Epithelial cell of prostate (primary cell): Measurements from ENCODE around the gene ADGRD1.

Experiments used
- DNase-seq: peaks from one replicate; pipeline ENCODE4 v3.0.0-alpha.2; 2011; ENCODE audit warnings: low read depth, low spot score
- H3K27ac ChIP-seq: fragments of 450-650 bp; 2 replicates; pipeline ENCODE4 v1.5.1; 2017; ENCODE audit warnings: mild to moderate bottlenecking

The ADGRD1 gene

GRCh38 chr12:131035245-131035681 is 81.6 kb downstream of the ADGRD1 start:
- no peak for DNase-seq
- H3K27ac ChIP-seq, result no peak overlapping the region

- no peak for DNase-seq
- no peak overlapping the region for H3K27ac ChIP-seq
Measured at GRCh38 chr12:131038159-131038558, 84.5 kb downstream of the ADGRD1 start.

- H3K27ac ChIP-seq, result no peak overlapping the region
- DNase-seq, result no peak
Measured at GRCh38 chr12:131038961-131039950, 85.5 kb downstream of the ADGRD1 start.

GRCh38 chr12:131040491-131040890 is 86.8 kb downstream of the ADGRD1 start:
- no peak for DNase-seq

GRCh38 chr12:131041216-131041967 is 87.7 kb downstream of the ADGRD1 start:
- H3K27ac ChIP-seq, result no peak overlapping the region
- DNase-seq, result no peak

More at GRCh38 chr12:131040491-131040890, 86.8 kb downstream of the ADGRD1 start:
- H3K27ac ChIP-seq, result no peak overlapping the region

- H3K27ac ChIP-seq, result no peak overlapping the region
- no peak for DNase-seq
Measured at GRCh38 chr12:131041968-131042833, 88.5 kb downstream of the ADGRD1 start.

GRCh38 chr12:131042834-131043245 is 89.1 kb downstream of the ADGRD1 start:
- H3K27ac ChIP-seq, result no peak overlapping the region
- DNase-seq, result no peak

- no peak overlapping the region for H3K27ac ChIP-seq
- DNase-seq, result no peak
Measured at GRCh38 chr12:131043401-131043871, 89.7 kb downstream of the ADGRD1 start.

GRCh38 chr12:131044136-131044535 is 90.4 kb downstream of the ADGRD1 start:
- DNase-seq, result no peak

GRCh38 chr12:131044760-131045381 is 91.2 kb downstream of the ADGRD1 start:
- no peak overlapping the region for H3K27ac ChIP-seq
- no peak for DNase-seq

More at GRCh38 chr12:131044136-131044535, 90.4 kb downstream of the ADGRD1 start:
- H3K27ac ChIP-seq, result no peak overlapping the region

- no peak overlapping the region for H3K27ac ChIP-seq
- DNase-seq, result no peak
Measured at GRCh38 chr12:131045705-131046460, 92.2 kb downstream of the ADGRD1 start.

- no peak for DNase-seq
- H3K27ac ChIP-seq, result no peak overlapping the region
Measured at GRCh38 chr12:131046813-131047788, 93.4 kb downstream of the ADGRD1 start.

- no peak for DNase-seq
- H3K27ac ChIP-seq, result no peak overlapping the region
Measured at GRCh38 chr12:131047789-131048610, 94.3 kb downstream of the ADGRD1 start.

GRCh38 chr12:131048611-131048990 is 94.9 kb downstream of the ADGRD1 start:
- DNase-seq, result no peak
- no peak overlapping the region for H3K27ac ChIP-seq

GRCh38 chr12:131049002-131049401 is 95.3 kb downstream of the ADGRD1 start:
- no peak for DNase-seq
- no peak overlapping the region for H3K27ac ChIP-seq

- H3K27ac ChIP-seq, result no peak overlapping the region
- DNase-seq, result no peak
Measured at GRCh38 chr12:131049549-131050339, 96.0 kb downstream of the ADGRD1 start.
